GM18867 (cell line): ENCODE measurements around the gene CCL8.
"Not testable (repeated sequence)": the region's sequence is repeated elsewhere in the genome, so short reads cannot be mapped to it uniquely, and the experiment has no call there.

Experiments
- ATAC-seq: cut with Tn5 transposase; IDR thresholded peaks from one replicate; pipeline ENCODE4 v1.9.1; 2021; ENCODE audit warnings: mild to moderate bottlenecking, moderate library complexity; ENCODE audit not compliant: unreplicated experiment

The CCL8 gene

GRCh38 chr17:34313164-34313563, 6.1 kb upstream of the CCL8 start:
- no peak for ATAC-seq

DNA sequence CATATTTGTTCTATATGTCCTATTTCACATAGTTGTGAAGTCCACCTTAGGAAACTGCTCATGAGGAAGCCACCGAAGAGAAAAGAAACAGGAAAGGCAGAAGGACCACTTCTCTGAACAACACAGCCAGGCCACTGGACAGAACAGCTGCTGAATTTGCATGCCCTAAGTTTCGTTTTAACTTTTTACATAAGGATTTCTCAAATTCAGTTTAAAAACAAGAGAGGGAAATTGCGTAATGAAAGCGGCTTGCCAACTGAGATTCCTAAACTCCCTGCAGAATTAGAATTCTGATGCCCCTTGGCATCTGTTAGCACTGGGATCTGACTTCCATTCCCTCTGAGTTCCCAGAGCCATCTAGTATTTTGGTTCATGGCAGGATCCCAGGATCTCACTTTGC, 5.0 kb upstream of the CCL8 start:
- ATAC-seq, result no peak

GRCh38 chr17:34318474-34318873, 761 bp upstream of the CCL8 start:
- ATAC-seq, result no peak

- ATAC-seq, result no peak
These were observed 2.7 kb downstream of the CCL8 start for GRCh38 chr17:34321964-34322363.

DNA sequence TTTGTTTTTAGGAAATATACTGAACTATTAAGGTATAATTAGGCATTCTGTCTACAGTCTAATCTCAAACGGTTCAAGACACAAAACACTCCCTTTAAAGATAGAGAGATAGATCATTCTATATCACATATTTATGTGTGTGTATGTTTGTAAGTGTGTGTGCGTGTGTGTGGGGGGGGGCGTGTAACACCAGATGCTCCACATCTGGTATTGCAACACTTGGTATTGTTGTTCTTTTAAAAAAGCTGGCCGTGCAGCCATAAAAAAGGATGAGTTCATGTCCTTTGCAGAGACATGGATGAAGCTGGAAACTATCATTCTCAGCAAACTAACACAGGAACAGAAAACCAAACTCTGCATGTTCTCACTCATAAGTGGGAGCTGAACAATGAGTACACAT, 8.3 kb downstream of the CCL8 start:
- not testable (repeated sequence) for ATAC-seq

- ATAC-seq, result no peak
These were observed 18.5 kb downstream of the CCL8 start for GRCh38 chr17:34337701-34338100.

DNA sequence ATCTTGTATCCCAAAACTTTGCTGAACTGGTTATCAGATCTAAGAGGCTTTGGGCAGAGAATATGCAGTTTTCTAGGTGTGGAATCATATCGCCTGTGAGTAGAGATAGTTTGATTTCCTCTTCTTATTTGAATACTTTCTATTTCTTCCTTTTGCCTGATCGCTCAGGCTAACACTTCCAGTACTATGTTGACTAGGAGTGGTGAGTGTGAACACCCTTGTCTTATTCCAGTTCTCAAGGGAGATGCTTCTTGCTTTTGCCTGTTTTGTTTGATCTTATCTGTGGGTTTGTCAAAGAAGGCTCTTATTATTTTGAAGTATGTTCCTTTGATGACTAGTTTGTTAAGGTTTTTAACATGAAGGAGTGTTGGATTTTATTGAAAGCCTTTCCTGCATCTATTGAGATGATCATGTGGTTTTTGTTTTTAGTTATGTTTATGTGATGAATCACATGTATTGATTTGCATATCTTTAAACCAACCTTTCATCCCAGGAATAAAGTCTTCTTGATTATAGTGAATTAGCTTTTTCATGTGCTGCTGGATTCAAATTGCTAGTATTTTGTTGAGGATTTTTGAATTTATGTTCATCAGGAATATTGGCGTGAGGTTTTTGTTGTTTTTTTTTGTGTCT, 20.0 kb downstream of the CCL8 start:
- no peak for ATAC-seq

DNA sequence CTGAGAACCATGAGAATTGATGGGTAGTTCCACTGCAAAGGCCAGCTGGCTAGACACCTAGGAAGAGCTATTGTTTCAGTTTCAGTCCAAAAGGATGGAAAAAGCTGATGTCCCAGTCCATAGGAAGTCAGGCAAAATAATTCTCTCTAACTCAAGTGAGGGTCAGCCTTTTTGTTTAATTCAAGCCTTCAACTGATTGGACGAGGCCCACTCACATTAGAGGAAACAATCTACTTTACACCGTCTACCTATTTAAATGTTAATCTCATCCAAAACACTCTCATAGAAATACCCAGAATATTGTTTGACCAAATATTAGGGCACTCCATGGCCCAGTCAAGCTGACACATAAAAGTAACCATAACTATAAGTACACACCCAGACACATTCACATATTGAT, 22.7 kb downstream of the CCL8 start:
- no peak for ATAC-seq

DNA sequence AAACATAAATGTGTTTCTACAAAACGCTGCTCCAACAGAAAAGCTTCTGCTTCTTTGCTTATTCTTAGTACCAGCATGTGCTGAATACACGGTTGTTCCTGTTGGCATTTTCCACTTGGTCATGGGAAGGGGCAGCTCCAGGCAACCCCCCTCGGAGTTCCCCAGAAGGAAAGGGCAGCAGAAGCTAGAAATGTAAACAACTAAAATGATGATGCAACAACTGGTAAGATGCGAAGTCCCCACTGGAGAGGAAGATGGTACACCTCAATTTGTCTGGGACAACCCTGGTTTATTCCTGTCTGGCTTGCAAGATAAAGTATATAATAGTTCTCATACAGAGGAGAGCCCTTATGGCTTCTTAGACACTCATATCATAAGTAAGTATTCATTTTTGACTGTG, 27.8 kb downstream of the CCL8 start:
- no peak for ATAC-seq

DNA sequence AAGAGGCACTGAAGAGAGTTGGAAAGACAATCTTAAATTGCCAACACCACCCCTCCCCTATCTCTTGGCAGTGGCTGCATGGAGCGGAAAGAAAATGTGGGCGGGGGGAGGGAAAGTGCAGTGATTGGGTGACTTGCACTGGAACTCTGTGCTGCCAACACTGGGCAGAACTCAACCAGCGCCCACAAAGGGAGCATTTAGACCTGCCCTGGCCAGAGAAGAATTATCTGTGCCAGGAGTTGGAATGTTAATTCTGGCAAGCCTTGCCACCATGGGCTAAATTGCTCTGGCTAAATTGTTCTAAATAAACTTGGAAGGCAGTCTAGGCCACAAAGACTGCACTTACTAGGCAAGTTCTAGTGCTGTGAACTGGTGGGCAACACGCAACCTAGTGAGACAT, 30.5 kb downstream of the CCL8 start:
- ATAC-seq, result no peak

DNA sequence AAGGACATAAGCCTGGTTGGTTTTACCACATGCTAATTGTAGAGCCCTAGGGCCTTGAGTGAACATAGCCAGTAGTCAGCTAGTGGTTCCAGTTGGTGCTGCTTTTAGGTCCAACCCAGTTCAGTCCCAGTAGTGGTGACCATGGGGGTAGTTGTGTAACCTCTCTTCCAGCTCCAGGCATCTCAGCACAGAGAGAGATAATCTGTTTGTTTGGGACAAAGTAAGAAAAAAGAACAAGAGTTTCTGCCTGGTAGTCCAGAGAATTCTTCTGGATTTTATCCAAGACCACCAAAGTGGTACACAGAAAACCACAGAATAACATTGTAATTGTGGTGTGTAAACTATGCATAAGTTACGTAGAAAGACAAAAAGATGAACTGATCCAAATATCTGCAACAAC, 31.9 kb downstream of the CCL8 start:
- ATAC-seq, result no peak

DNA sequence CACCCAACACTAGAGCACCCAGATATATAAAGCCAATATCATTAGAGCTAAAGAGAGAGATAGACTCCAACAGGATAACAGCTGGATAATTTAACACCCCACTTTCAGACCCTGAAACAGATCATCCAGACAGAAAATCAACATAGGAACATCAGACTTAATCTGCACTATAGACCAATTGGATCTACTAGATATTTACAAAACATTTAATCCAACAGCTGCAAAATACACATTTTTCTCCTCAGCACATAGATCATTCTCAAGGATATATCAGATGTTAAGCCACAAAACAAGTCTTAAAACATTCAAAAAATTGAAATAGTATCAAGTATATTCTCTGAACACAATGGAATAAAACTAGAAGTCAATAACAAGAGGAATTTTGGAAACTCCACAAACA, 33.0 kb downstream of the CCL8 start:
- ATAC-seq, result no peak

DNA sequence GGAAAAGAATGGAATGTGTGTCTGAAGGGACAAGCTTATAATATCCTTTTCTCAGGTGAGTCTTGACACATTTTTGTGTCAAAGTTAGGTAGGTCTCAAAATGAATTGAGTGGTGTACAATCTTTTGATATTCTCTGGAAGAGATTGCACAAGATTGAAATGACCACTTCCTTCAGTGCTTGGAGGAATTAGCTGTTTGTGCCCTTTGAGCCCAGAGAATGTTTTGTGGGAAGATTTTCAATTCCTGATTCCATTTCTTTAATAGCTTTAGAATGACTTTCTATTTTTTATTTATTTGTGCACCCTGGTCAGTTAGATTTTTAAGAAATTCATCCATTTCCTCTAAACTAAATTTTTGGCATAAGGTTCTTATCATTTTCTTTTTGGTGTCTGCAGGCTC, 35.4 kb downstream of the CCL8 start:
- no peak for ATAC-seq

GRCh38 chr17:34356194-34356593, 37.0 kb downstream of the CCL8 start, which contains the start of gene CCL13:
Gene CCL13, plus strand, starts transcription at chr17:34356480. Its CDS starts 47 bp downstream, at chr17:34356527.
- ATAC-seq, result no peak

- ATAC-seq, result no peak
These were observed 38.2 kb downstream of the CCL8 start for GRCh38 chr17:34357398-34357797.

DNA sequence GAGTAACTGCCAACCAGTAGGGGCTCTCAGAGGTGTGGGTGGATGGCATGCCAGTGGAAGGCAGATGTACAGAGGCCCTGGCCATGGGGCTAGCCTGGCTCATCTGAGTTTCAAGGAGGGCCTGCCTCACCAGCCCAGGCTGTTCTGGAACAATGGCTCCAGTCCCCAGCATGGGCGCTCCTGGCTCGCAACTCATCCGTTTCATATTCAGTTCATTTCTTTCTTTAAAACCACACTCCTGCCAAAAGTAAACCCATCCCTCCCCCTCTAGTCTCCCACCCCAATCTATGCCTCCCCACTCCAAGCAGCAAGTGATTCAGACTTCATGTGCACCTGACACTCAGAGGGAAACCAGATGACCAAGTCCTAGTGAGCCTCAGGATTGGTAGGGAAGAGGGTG, 39.4 kb downstream of the CCL8 start:
- ATAC-seq, result no peak

- ATAC-seq, result no peak
These were observed 41.5 kb downstream of the CCL8 start for GRCh38 chr17:34360601-34361270.

DNA sequence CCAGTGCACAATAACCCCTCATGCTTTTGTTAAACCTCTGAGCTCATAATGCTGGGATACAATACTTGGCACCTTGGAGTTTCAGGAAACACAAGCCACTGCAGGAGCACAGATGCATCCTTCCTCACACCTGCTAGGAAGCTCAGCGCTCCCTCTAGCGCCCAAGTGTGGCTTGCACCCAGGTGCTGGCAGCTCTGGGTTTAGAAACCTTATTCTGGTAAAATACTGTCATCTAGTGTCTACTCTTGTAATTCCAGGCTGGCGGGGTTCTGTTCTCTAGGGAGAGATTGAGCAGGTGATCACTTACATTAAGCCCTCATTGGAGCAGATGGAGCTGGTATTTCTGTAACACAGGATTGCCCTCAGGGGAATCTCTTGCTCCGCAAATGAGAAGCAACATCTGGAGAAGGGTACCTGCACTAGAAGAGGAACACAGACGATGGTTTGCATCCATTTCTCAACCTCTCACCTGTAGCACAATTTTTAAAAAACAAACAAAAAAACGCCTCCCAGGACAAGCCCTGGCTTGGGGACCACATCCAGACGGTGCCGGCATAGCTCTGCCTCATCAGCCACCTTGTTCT, 42.3 kb downstream of the CCL8 start:
- ATAC-seq, result peak; percentile 65

DNA sequence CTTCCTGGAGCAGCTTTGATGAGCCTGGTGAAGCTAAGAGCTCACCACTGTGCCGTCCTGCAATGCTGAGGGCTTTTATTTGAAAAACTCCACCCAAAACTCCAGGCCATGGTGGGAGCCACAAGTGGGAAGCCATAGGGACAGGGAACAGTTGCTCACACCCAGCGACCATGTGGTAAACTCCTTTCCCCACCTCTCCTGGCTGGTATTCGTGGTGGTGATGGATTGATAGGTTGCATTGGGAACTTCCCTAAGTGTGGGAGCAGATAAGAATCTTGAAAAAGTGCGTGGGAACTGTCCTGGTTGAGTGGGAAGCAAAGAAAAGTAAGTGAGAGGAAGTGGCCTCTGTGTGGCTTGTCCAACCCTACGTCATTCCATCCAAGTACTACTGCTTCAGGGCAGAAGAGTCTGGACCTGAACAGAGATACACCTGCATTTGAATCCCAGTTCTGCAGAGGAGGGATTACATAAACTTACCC, 44.0 kb downstream of the CCL8 start, which contains the start of gene CCL1:
TSS of gene CCL1 (minus strand) at position 51 of the 479 bp plus-strand sequence. CDS start 72 bp downstream, outside the sequence.
- no peak for ATAC-seq

GRCh38 chr17:34364751-34365150, 45.5 kb downstream of the CCL8 start:
- no peak for ATAC-seq

DNA sequence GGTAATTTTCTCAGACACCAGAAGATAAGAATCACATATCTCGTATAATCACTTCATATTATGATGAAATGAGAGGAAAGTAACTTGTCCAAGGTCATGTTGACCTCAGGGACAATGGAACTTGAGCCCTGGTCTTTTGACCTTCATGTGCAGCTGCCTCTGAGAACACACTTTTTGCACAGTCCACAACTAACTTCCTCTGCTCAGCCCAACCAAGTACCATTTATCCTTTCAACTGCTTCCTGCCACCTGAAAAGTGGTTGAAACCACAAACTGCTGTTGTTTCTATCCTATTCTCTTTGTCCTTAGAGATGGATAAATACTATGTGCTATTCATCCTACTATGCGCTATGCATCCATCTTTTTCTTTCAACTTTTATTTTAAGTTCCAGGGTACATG, 46.1 kb downstream of the CCL8 start:
- no peak for ATAC-seq

DNA sequence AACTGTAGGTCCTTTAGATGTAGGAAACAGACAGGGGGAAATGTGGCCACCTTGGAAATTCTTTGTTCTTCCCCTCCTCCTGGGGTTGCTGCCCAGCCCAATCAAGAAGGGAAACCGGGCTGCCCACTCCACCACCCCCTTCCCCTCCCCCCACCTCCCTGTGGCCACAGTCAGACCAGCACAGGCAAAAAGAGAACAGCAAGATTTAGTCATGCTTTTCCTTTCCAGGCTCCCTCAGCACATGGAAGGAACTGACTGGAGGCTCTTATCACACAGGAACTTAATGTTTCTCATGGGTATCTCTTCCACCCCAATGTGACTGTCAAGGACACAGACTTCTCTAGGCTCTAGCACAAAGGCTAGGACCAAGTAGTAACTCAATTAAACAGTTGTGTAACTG, 46.8 kb downstream of the CCL8 start:
- ATAC-seq, result no peak
